Endothelial cell of umbilical vein (primary cell): ENCODE data around the gene CPSF3. TPM values are rescaled to one million over a fixed set of nuclear protein-coding genes. Genes with fewer than 3 reads are reported as not detected.
A peak's percentile ranks its signal among the peaks of the same experiment; 100 is the strongest.

Source experiments
- BruUV-seq: library from RNA; stranded (reverse); fragments of 400-500 nt; replicated peaks from 2 replicates; lab custom pipeline; 2021; lab: Mats Ljungman, UMichigan
- CTCF ChIA-PET: fragments of 300-600, 350-600 bp; sonication (Branson Sonifier 250); formaldehyde crosslinking; loops from one replicate; lab custom pipeline; 2021; ENCODE audit warnings: antibody characterized with exemption, inconsistent platforms; lab: Charles Lee
- POLR2A ChIA-PET: fragments of 300-600, 350-600 bp; sonication (Branson Sonifier 250); formaldehyde crosslinking; loops from one replicate; lab custom pipeline; 2021; ENCODE audit warnings: antibody characterized with exemption, inconsistent platforms; lab: Charles Lee
- DNase-seq: peaks from one replicate; pipeline ENCODE4 v3.0.0-alpha.2; 2011; ENCODE audit warnings: low read depth, low spot score
- FAIRE-seq: peaks from 2 replicates; lab custom pipeline; 2011; peaks lifted over from hg19 to GRCh38; lab: Jason Lieb, UNC
- H2AFZ ChIP-seq: 2 replicates; pipeline ENCODE4 v1.6.0; 2012; ENCODE audit warnings: low read depth, low read length, control low read depth, inconsistent platforms
- H3K27ac ChIP-seq: 2 replicates; pipeline ENCODE4 v1.5.1; 2011; ENCODE audit warnings: low read depth, mild to moderate bottlenecking, control low read depth, low read length, moderate library complexity; ENCODE audit not compliant: insufficient read depth
- H3K27me3 ChIP-seq, 2 experiments: 2 replicates each; pipeline versions ENCODE4 v1.6.0 to v1.6.1; 2011; ENCODE audit warnings: low read length in 2 of 2, mixed read lengths in 1 of 2; ENCODE audit not compliant: control insufficient read depth in 2 of 2, insufficient read depth in 2 of 2
- H3K36me3 ChIP-seq, 2 experiments: 2 replicates in 1 of 2; 3 replicates in 1 of 2; pipeline ENCODE4 v1.5.1; 2011; ENCODE audit warnings: low read length in 2 of 2, mild to moderate bottlenecking in 1 of 2, moderate library complexity in 1 of 2; ENCODE audit not compliant: control insufficient read depth in 2 of 2, insufficient read depth in 2 of 2; ENCODE audit errors: extremely low read depth in 1 of 2
- H3K4me1 ChIP-seq: 3 replicates; pipeline ENCODE4 v1.5.1; 2011; ENCODE audit warnings: mild to moderate bottlenecking, low read length; ENCODE audit not compliant: control insufficient read depth, insufficient read depth; ENCODE audit errors: extremely low read depth
- H3K4me2 ChIP-seq: 2 replicates; pipeline ENCODE4 v1.6.1; 2011; ENCODE audit warnings: low read length, control low read depth, mixed read lengths; ENCODE audit not compliant: insufficient read depth
- H3K4me3 ChIP-seq, 3 experiments: fragments of 200-600 bp in 1 of 3; sonication (generic), shearing (Covaris generic) in 1 of 3; replicated peaks in 1 of 3; 2 replicates each; pipeline ENCODE4 v1.5.1; 2011 to 2016; ENCODE audit warnings: control low read depth in 3 of 3, low read length in 3 of 3, mild to moderate bottlenecking in 2 of 3, inconsistent platforms in 1 of 3, low read depth in 1 of 3, moderate library complexity in 1 of 3; ENCODE audit not compliant: insufficient read depth in 1 of 3
- H3K79me2 ChIP-seq: 2 replicates; pipeline ENCODE4 v1.6.0; 2012; ENCODE audit warnings: low read length, inconsistent platforms; ENCODE audit not compliant: control insufficient read depth, insufficient read depth
- H3K9ac ChIP-seq: replicated peaks from 2 replicates; pipeline ENCODE3; 2011; ENCODE audit warnings: low read length, control low read depth; ENCODE audit not compliant: insufficient read depth; ENCODE audit errors: extremely low read depth
- H3K9me1 ChIP-seq: replicated peaks from 3 replicates; pipeline ENCODE4 v1.6.0; 2011; ENCODE audit warnings: mild to moderate bottlenecking, low read length; ENCODE audit not compliant: control insufficient read depth, insufficient read depth; ENCODE audit errors: extremely low read depth
- H3K9me3 ChIP-seq: replicated peaks from 2 replicates; pipeline ENCODE4 v1.5.1; 2012; ENCODE audit warnings: low read length, inconsistent platforms; ENCODE audit not compliant: control insufficient read depth, insufficient read depth
- H4K20me1 ChIP-seq: replicated peaks from 2 replicates; pipeline ENCODE3; 2011; ENCODE audit warnings: mild to moderate bottlenecking, low read length; ENCODE audit not compliant: control insufficient read depth, insufficient read depth; ENCODE audit errors: extremely low read depth
- CTCF ChIP-seq, 2 donors: IDR thresholded peaks; 1 replicate in 1 of 2; 2 replicates in 1 of 2; pipeline ENCODE4 v1.5.1; 2011; ENCODE audit warnings: low read length in 2 of 2, mild to moderate bottlenecking in 2 of 2, moderate library complexity in 2 of 2, control low read depth in 1 of 2, inconsistent platforms in 1 of 2, low read depth in 1 of 2; ENCODE audit not compliant: insufficient read depth in 1 of 2; ENCODE audit errors: extremely low read depth in 1 of 2
- EZH2 ChIP-seq: IDR thresholded peaks from 2 replicates; pipeline ENCODE4 v1.6.1; 2012; ENCODE audit warnings: borderline replicate concordance, low read depth, mild to moderate bottlenecking, moderate library complexity, low read length, inconsistent platforms; ENCODE audit not compliant: severe bottlenecking
- FOS ChIP-seq: IDR thresholded peaks from 2 replicates; pipeline ENCODE4 v1.6.1; 2011; ENCODE audit warnings: mild to moderate bottlenecking, low read length, moderate library complexity, borderline replicate concordance; ENCODE audit not compliant: insufficient read depth
- GATA2 ChIP-seq: IDR thresholded peaks from 2 replicates; pipeline ENCODE4 v1.7.0; 2011; ENCODE audit warnings: low read depth, mild to moderate bottlenecking, moderate library complexity, mixed read lengths, low read length; ENCODE audit not compliant: insufficient read length, insufficient read depth
- JUN ChIP-seq: IDR thresholded peaks from 2 replicates; pipeline ENCODE4 v1.6.1; 2011; ENCODE audit warnings: borderline replicate concordance, low read depth; ENCODE audit not compliant: insufficient read length, insufficient read depth
- MAX ChIP-seq: IDR thresholded peaks from 2 replicates; pipeline ENCODE4 v1.6.1; 2011; ENCODE audit not compliant: insufficient read depth, insufficient read length
- MYC ChIP-seq: IDR thresholded peaks from one replicate; pipeline ENCODE4 v1.6.1; 2011; ENCODE audit warnings: mild to moderate bottlenecking, low read depth, low read length
- POLR2A ChIP-seq: IDR thresholded peaks from 2 replicates; pipeline ENCODE4 v1.6.1; 2012; ENCODE audit warnings: low read depth, mild to moderate bottlenecking, control low read depth, low read length
- POLR2AphosphoS5 ChIP-seq: IDR thresholded peaks from 2 replicates; pipeline ENCODE4 v1.6.1; 2012; ENCODE audit warnings: low read depth, mild to moderate bottlenecking, control low read depth, low read length, moderate library complexity; ENCODE audit not compliant: insufficient read depth
- dilution Hi-C: fragments of 300-500 bp; cut with MboI; formaldehyde crosslinking; loops from one replicate; pipeline ENCODE4 v1.15.0; 2019; ENCODE audit warnings: low sequenced_read_pairs; ENCODE audit not compliant: extremely low pct_ligation_motif_present
- intact Hi-C: fragments of 100-400 bp; cut with micrococcal nuclease; formaldehyde crosslinking; loops from one replicate; pipeline ENCODE4 v1.10.0; 2022
- polyA plus RNA-seq, 4 experiments: library from polyadenylated mRNA; depleted of rRNA in 3 of 4; stranded (reverse) in 3 of 4; unstranded in 1 of 4; fragments of >200 nt; gene quantifications; 2 replicates each; pipeline versions ENCODE4 v1.2.1 to v1.2.3, GENCODE V29; 2011 to 2012; ENCODE audit warnings: missing spikeins in 1 of 4
- total RNA-seq: library from RNA; stranded (reverse); gene quantifications from 2 replicates; pipeline ENCODE4 v1.2.3, GENCODE V29; 2021

CPSF3 gene
- total and polyA plus RNA-seq, 2 donors (not counting 3 experiments of a cell fraction or from before 2014, with no cell fraction given): 13.7 to 35.6 TPM

- peaks cover 0 to 2% of the 10 kb centered on the region in 2 experiments for H3K36me3 ChIP-seq
- H3K27me3 ChIP-seq: no peaks in the 10 kb centered on the region
- H3K4me2 ChIP-seq: peak within 1 kb of the TSS; percentile 90
- no peaks in the 10 kb centered on the region for H4K20me1 ChIP-seq
- H3K9me1 ChIP-seq: no peaks in the 10 kb centered on the region
- CTCF ChIA-PET: interaction anchor here (0.9 to 2.3 kb wide), 3 partner anchors 8 to 339 kb away, joined by 3 to 7 read pairs (median 5); no protein-coding TSS in a partner anchor
- dilution Hi-C loops (no loop called here), intact Hi-C loops (loop anchor here (1.0 to 5.0 kb wide), 3 partner anchors 51 to 332 kb away; partner anchors contain the start of genes CPSF3 and ITGB1BP1)
- peak within 1 kb of the TSS; percentile 54 to 86 (median 73) for H3K4me3 ChIP-seq
- TF ChIP-seq POLR2A (peak; percentile 66), FOS (no peak), POLR2AphosphoS5 (peak; percentile 76)
- POLR2A ChIA-PET: interaction anchor here (0.7 kb wide), 1 partner anchor 31 kb away, joined by 4 read pairs; no protein-coding TSS in a partner anchor
- FAIRE-seq (no peak), DNase-seq (peak; percentile 60)
- H3K9ac ChIP-seq: peak within 1 kb of the TSS; percentile 90
- no TSS peak for BruUV-seq
- peaks cover 17% of the 10 kb centered on the region for H3K79me2 ChIP-seq
- peaks cover 7% of the 10 kb centered on the region for H3K4me1 ChIP-seq
- no peaks in the 10 kb centered on the region for H3K9me3 ChIP-seq
- H2AFZ ChIP-seq: peak within 1 kb of the TSS; percentile 81
- H3K27ac ChIP-seq: peak within 1 kb of the TSS; percentile 70
These were observed 51.1 kb downstream of the CPSF3 start, which contains the start of gene IAH1 for GRCh38 chr2:9474361-9475057. TSS of gene IAH1 (plus strand) at chr2:9474551. CDS start at chr2:9474567, 16 bp downstream.

- peaks cover 10% of the 10 kb centered on the region for H3K4me1 ChIP-seq
- dilution Hi-C loops: no loop called here
- no peak overlapping the region for H3K4me2 ChIP-seq
- no peak for DNase-seq
- TF ChIP-seq MYC: no peak
- TF ChIP-seq JUN: no peak
- TF ChIP-seq FOS: no peak
- no peak for TF ChIP-seq CTCF (IDR thresholded peaks at IDR 0.05; ENCODE audit: extremely low read depth in 1 of 2, insufficient read depth in 1 of 2, low read depth in 1 of 2, low read length in 2 of 2)
- no peak for TF ChIP-seq GATA2
- TF ChIP-seq POLR2AphosphoS5: no peak
- no peak for TF ChIP-seq EZH2
- no peak for TF ChIP-seq POLR2A
- no peak for TF ChIP-seq MAX
- no peak overlapping the region for H3K27ac ChIP-seq
- peaks cover 8 to 17% of the 10 kb centered on the region in 2 experiments for H3K36me3 ChIP-seq
- intact Hi-C loops: no loop called here
- POLR2A ChIA-PET: no interaction called here
- H3K9ac ChIP-seq: no peak overlapping the region
- H3K79me2 ChIP-seq: peaks cover 17% of the 10 kb centered on the region
- FAIRE-seq: peak; percentile 8
- H3K9me1 ChIP-seq: no peaks in the 10 kb centered on the region
- no peaks in the 10 kb centered on the region for H3K27me3 ChIP-seq
- H3K4me3 ChIP-seq: no peak overlapping the region
- H2AFZ ChIP-seq: no peak overlapping the region
- no peaks in the 10 kb centered on the region for H4K20me1 ChIP-seq
- CTCF ChIA-PET: interaction anchor here (1.0 kb wide), 1 partner anchor 79 kb away, joined by 5 read pairs; no protein-coding TSS in a partner anchor
- no peaks in the 10 kb centered on the region for H3K9me3 ChIP-seq
- no TSS peak for BruUV-seq
These were observed 54.5 kb downstream of the CPSF3 start for GRCh38 chr2:9477914-9478313.
